UCSD-AML1 (cell line): ENCODE data around the gene PZP.
"Not testable (repeated sequence)": the region's sequence is repeated elsewhere in the genome, so short reads cannot be mapped to it uniquely, and the experiment has no call there.

Source experiments
- DNase-seq: peaks from one replicate; lab custom pipeline; 2025; ENCODE audit not compliant: unreplicated experiment; lab: John Stamatoyannopoulos, UW

Gene PZP

DNA sequence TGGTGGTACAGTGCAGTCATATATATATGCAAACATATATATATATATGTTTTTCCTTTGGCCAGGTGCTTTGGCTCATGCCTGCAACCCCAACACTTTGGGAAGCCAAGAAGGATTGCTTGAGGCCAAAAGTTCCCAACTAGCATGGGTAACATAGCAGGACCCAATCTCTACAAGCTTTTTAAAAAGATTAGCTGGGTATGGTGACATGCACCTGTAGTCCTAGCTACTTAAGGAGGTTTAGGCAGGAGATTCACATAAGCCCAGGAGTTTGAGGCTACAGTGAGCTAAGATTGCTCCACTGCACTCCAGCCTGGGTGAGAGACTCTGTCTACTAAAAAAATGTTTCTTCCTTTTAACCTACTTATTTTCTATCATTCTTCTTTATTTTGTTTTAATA is 10.2 kb downstream of the PZP start:
- no peak for DNase-seq

DNA sequence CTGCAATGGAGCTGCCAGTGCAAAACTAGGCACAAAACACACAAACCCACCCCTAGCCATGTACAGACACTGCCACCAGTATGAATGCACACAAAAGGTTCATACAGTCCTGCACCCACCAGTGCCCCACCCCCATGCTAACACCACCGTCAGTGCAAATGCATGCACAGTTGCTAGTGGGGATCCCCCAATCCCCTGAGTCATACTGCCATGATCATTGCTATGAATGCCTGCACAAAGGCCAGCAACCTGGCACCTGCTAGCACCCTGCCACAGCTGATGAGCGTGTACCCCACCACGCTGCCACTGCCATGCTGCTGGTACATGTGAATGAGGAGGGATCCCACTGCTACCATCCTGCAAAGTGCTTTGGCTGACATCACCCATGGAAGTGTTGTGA is 23.9 kb downstream of the PZP start:
- no peak for DNase-seq

DNA sequence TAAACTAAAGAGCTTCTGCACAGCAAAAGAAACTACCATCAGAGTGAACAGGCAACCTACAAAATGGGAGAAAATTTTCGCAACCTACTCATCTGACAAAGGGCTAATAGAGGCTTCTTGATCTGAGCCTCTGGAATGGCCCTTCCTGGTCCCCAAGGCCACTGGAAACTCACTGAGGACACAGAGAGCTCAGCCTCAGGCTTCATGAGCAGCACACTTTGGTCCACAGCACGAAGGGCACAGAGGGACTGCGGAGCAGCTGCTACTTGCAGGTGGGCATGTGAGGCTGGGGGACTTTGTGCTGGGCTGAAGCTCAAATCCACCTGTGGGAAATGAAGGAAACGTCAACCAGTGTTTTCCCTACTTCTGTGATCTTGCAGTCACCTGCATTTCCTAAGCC is 27.4 kb downstream of the PZP start:
- DNase-seq = no peak

DNA sequence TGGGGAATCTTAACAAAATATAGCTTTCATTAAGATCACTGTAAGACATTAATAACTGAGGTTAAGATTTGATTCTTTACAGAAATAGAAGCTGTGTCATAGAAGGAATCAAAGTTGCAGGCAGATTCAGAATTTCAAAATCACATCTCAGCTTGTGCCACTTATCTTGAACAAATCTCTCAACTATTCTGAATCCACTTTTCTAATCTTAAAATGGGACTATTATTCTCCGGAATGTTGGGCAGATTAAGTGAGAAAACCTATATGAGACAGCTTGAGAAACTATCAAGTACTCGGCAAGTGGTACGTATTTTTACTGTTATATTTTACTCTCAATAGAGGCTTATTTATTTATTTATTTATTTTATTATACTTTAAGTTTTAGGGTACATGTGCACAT is 28.4 kb downstream of the PZP start:
- no peak for DNase-seq

DNA sequence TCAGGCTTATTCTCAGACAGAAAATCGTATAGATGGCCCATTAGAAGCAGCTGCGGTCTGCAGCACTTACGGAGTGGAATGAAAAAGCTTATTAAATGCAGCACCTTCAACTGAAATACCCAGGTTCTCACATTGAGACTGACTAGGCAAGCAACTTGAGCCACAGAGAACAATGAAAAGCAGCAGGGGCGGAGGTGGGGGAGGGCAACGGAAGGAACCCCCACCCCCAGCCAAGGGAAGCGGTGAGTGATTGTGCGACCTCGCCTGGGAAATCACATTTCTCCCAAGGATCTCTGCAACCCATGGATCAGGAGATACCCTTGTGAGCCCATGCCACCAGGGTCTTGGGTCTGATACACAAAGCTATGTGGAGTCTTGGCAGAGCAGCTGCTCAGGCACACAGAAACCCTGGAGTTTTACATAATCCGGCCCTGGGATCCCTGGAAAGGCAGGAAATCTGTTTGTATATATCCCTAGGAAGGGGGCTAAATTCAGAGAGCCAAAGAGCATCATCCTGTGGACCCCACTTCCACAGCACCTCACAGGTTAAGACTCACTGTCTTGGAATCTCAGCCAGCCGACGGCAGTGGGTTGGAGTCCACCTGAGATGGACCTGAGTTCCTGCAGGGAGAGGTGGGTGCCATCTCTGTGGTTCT is 38.1 kb downstream of the PZP start:
- DNase-seq = no peak

DNA sequence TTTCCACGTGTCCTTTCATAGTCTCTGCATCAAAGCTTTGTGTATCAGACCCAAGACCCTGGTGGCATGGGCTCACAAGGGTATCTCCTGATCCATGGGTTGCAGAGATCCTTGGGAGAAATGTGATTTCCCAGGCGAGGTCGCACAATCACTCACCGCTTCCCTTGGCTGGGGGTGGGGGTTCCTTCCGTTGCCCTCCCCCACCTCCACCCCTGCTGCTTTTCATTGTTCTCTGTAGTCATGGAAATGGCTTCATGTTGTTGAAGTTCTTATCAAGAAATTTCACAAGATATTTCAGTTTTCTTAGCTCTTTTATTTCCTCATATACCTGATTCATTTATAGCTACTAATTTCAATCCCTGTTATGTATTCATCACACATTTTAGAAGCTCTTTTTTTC is 40.9 kb downstream of the PZP start:
- not testable (repeated sequence) for DNase-seq

DNA sequence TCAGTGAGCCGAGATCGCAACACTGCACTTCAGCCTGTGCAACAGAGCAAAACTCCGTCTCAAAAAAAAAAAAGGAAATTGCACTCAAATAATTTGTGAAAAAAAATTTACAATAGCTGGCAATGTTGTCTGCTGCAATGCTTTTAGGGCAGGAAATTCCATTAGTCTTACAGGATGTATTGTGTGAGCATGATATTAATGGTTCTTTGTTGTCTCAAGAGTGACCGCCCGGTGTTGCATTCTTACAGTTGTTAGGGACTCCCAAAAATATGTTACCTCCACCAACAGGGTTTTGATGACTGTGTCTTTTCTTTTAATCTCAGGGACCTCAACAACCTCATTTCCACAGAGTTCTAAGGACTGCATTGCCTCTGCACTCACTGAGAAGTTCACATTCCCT is 44.8 kb downstream of the PZP start:
- no peak for DNase-seq

DNA sequence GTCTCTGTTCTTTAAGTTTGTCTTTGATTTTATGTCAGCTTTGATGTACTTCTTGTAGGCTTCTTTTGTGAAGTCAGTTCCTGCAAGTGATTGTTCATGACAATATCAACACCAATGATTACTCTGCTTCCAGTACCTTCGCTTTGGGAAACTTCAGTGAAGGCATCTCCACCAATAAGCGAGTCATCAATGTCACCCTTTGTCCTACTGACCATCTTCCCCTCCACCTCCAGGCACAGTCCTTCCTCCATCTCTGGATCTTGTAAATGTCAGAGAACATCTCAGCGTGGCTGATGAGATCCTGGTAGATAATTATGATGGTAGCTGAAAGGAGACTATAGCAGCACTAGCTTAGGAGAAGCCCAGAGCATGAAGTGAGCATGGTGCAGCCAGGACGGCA is 52.1 kb downstream of the PZP start:
- DNase-seq = no peak

DNA sequence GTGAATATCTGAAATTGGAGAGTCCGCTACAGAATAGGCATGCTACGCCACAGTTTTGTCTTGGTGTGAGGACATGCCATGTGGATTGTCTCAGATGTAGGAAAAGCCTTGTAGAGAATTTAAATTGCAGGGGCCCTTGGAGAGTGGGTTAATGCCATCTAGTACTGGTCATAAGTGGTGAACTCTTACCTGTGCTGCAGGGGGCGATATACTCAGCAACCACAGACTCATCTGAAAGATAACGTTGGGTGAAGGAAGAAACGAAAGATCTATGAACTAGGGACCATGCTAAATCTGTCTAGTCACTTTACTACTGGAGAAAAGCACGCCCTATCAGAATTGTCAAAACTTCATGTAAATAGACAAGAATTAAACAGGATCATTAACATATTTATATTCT is 58.8 kb downstream of the PZP start:
- DNase-seq = no peak

DNA sequence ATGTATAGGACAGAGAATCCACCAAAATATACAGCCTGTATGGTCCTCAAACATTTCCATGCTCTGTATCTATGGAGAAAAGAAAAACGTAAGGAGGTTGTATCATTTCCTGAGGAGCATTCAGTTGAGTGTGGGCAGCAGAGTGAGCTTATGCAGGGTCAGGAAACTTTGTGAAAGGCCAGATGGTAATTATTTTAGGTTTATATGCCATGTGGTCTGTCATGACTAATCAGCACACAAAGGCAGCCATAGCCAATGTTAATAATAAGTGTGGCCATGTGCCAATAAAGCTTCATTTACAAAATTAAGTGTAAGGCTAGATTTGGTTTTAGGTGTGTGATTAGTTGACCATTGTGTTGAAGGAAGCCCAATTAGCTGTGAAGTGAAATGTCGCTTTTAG is 59.3 kb downstream of the PZP start:
- DNase-seq = no peak

DNA sequence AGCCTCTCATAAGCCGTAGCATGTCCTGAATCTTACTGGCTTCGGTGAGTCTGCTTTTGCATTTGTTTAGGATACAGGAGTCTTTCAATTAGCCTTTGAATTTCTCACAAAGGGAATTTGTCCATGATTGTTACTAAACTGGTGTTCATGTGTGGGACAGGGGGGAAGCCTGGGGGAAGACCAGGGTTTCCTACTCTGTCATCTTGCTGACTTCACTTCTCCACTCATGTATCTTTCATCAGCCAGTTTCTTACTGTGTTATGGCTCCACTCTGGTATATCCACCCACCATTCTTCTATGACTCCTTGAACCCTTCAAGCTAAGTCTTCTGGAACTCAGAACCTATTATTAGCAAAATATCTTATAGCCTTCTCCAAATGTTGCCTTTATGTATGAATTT is 60.7 kb downstream of the PZP start:
- no peak for DNase-seq

DNA sequence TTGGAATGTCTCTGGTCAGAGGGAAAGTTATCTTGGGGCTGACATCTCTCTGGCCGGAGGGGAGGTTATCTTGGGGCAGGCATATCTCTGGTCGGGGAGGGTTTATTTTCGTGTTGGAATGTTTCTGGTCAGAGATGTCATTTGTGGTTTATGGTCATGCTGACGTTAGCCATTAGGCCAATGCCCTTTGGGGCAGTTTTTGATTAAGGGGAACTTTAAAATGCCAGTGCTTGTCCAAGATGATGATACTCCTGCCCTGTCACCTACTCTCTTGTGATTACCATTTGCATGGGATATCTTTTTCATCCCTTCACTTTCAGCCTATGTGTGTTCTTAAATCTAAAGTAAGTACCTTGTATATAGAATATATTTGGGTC is 63.5 kb downstream of the PZP start:
- no peak for DNase-seq

DNA sequence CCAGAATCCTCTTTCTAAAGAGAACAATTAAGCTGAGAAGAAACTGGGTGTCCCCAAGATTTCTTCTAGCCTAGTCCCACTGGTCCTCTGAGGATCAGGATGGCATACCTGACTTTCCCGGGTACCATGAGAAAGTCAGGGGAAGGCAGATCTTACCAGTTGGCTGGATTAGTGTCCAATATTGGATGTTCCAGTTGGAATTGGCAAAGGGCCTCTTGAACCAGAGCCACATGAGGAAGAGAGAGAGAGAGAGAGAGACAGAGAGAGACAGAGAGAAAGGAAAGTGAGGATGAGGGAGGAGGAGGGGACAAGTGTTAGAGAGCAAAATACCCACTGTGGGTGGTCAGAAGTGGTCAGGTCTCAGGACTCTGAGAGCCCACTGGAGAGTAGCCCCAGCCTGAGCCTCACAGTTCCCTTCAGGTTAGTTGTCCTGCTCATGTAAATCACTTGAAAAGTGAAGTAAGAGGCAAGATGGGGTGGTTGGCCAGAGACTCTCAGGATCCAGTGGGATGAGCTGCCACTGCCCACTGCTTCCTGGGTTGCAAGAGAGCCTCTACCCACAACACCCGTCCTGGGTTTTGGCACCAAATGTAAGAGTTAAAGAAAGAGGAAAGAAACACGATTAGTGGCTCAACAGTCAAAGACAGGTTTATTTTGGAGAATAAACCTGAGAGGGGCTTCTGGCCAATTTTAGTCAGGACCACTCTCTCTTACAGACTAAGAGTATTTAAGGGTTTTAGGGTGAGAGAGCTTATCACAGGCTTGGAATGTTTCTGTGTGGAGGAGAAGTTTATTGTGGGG is 64.1 kb downstream of the PZP start:
- DNase-seq = no peak

DNA sequence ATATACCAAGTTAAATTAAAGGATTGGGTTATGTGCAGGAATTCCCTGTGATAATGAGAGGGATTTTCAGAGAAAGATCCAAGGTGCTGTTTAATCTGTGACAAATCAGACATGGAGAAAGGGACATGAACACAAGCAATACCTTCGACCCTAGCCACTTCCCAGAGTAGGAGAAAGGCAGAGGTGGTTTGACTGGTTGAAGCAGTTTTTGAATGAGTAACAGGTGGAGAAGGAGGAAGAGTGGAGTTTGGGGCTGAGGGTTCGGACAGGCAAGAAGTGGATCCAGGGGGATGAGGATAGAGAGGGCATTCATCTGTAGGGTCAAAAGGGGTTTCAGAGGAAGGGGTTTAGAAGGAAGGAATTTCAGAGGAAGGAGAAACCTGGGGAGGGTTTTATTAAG is 65.1 kb downstream of the PZP start:
- no peak for DNase-seq

DNA sequence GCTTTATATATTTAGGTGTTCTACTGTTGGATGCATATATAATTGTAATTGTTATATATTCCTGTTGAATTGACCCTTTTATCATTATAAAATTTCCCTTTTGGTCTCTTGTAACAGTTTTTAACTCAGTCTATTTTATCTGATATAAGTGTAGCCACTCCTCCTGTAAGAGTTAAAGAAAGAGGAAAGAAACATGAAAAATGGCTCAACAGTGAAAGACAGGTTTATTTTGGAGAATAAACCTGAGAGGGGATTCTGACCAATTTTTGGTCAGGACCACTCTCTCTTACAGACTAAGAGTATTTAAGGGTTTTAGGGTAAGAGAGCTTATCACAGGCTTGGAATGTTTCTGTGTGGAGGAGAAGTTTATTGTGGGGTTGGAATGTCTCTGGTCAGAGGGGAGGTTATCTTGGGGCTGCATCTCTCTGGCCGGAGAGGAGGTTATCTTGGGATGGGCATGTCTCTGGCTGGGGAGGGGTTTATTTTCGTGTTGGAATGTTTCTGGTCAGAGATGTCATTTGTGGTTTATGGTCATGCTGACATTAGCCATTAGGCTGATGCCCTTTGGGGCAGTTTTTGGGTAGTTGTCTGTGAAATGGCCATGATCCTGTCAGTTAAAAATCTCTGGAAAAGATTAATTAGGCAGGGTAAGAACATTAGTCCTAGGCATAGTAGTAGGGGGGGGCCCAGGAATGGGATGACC is 68.5 kb downstream of the PZP start:
- not testable (repeated sequence) for DNase-seq

DNA sequence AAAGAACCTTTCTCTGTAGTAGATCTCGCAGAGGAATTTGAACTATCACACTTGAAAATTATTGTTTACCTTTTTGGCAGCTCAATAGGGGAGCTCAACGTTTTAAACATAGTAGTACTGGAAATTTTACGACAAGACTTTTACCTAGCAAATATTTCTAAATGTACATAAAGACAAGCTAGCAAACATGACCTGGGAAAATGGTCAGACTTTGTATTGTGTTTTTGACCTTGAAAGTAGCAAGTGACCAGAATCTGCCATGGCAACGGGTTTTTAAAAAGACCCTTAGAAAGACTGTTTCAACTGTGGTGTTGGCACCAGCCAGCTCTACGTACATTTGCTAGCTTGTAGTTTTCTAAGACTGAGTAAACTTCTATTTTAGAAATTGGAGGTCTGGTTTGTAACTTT is 72.3 kb downstream of the PZP start:
- DNase-seq = no peak

DNA sequence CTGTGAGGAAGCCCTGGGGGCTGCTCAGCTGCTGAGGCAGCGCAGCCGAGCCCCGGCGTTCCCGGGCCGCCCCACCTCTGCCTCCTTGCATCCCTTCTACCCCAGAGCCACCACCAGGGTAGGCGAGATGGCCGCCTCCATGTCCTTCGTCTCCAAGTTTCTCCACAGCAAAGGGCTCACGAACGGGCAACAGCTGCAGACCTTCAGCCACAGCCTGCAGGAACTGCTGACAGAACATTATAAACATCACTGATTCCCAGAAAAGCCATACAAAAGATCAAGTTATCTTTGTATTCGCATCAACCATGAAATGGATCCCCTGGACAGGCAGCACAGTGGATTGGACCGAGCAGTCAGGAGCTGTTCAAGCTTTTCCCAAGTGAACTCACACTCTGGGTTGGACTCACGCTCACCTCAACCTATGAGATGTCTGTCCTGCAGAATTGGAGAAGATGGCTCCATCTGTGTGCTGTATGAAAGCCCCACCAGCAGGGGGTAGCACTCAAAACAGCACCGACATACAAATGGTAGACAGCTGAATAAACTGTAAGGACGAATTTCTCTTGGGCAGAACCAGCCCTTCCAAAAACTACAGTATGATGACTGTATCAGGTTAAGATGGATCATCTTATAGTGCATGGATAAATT is 73.1 kb downstream of the PZP start:
- DNase-seq = no peak

DNA sequence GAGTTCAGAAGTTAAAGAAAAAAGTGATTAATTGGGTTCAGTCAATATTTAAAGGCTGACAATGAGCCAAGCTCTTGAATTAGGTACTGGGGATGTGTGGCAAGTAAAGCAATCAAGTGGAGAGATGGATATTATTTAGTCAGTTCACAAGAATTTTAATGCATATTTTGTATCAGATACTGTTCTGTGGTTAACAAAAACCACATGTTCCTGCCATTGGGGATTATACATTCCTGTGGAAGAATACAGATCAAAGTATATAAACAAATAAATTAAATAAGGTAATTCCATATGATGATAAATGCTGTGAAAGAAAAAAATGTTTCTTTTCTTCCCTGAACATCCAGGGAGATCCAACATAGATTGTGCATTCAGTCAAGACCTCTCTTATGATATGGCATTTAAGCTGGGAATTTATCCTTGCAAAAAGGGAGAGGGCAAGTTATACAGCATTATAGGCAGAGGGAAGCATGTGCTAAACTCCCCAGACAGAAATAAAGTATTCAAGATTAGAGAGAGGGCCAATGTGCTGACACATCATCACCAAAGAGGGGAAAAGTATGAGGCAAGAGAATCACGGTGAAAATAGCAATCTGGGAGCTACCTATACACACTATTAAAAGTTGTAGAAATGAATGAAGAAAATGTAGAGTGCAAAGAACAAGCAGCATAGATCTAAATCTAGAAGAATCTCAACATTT is 74.8 kb downstream of the PZP start:
- no peak for DNase-seq

DNA sequence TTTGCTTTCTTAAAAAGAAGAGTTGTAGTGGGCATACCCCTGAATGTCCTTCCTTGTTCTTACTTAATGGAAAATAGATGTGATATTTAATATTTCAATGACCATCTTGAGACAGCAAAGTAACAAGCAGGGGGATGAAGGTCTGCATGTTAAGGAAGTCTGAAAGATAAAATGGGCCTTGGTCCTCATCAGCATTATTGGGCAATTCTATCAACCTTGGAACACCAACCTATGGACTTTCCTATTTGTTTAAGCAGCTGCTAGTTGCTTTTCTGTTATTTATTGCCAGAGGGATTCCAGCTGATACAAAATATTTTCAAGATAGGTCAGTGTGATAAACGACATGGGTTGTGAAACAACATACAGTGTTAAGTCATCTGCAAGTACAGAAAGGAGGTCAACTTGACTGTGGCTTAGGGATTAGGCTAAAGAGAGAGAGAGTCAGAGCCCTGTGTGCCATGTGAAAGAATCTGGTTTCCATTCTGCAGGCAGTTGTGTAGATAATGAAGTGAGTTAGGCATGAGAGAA is 76.1 kb downstream of the PZP start:
- DNase-seq = no peak

DNA sequence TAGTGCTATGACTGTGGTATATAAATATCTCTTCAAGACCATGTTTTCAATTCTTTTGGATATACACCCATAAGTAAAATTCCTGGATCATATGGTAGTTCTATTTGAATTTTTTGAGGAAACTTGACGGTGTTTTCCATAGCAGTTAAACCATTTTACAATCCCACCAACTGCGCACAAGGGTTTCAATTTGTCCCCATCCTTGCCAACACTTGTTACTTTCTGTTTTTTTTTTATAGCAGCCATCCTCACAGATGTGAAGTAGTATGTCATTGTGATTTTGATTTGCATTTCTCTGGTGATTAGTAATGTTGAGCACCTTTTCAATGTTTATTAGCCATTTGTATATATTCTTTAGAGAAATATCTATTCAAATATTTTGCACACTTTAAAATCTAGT is 78.0 kb downstream of the PZP start:
- DNase-seq = no peak
